Lung (tissue), 12 donors: ENCODE data around the gene FOXJ3. TPM values are rescaled to one million over a fixed set of nuclear protein-coding genes. Genes with fewer than 3 reads are reported as not detected.

Experiments used
- ATAC-seq: fragments of 200-7000 bp; cut with Tn5 transposase; one replicate; pipeline ENCODE4 v1.9.1; 2020; ENCODE audit warnings: moderate number of reproducible peaks; ENCODE audit not compliant: insufficient read depth, low FRiP score
- DNase-seq, 3 donors: peaks; one replicate each; pipeline ENCODE4 v3.0.0-alpha.2; 2013 to 2017
- H3K27ac ChIP-seq, 2 donors: one replicate each; pipeline ENCODE4 v1.5.1; 2013; ENCODE audit warnings: mild to moderate bottlenecking in 2 of 2, moderate library complexity in 2 of 2, control low read depth in 1 of 2, inconsistent platforms in 1 of 2, low read depth in 1 of 2, low read length in 1 of 2
- H3K27me3 ChIP-seq, 3 donors: one replicate each; pipeline ENCODE4 v1.5.1; 2013; ENCODE audit warnings: low read length in 2 of 3; ENCODE audit not compliant: control insufficient read depth in 3 of 3, insufficient read depth in 3 of 3
- H3K36me3 ChIP-seq, 4 donors: one replicate each; pipeline ENCODE4 v1.5.1; 2013; ENCODE audit warnings: low read length in 4 of 4, mild to moderate bottlenecking in 1 of 4, moderate library complexity in 1 of 4; ENCODE audit not compliant: control insufficient read depth in 4 of 4, insufficient read depth in 4 of 4
- H3K4me1 ChIP-seq, 5 donors: one replicate each; pipeline ENCODE4 v1.5.1; 2013; ENCODE audit warnings: low read length in 5 of 5, mild to moderate bottlenecking in 2 of 5, moderate library complexity in 1 of 5; ENCODE audit not compliant: control insufficient read depth in 5 of 5, insufficient read depth in 5 of 5
- H3K4me3 ChIP-seq: one replicate; pipeline ENCODE4 v1.5.1; 2013; ENCODE audit warnings: mild to moderate bottlenecking, control low read depth, moderate library complexity
- H3K9ac ChIP-seq, 2 donors: one replicate each; pipeline ENCODE4 v1.5.1; 2013; ENCODE audit warnings: low read length in 2 of 2, control low read depth in 1 of 2; ENCODE audit not compliant: insufficient read depth in 1 of 2
- H3K9me3 ChIP-seq, 4 donors: one replicate each; pipeline ENCODE4 v1.5.1; 2013; ENCODE audit warnings: low read length in 3 of 4, mild to moderate bottlenecking in 1 of 4, moderate library complexity in 1 of 4; ENCODE audit not compliant: control insufficient read depth in 4 of 4, insufficient read depth in 3 of 4
- CTCF ChIP-seq: IDR thresholded peaks from 2 replicates; pipeline ENCODE4 v1.5.1; 2012; ENCODE audit warnings: mild to moderate bottlenecking; ENCODE audit errors: control extremely low read depth, extremely low read depth
- WGBS, 2 donors: extraction: QIAGEN DNeasy Blood & Tissue Kit; methylation state at CpG; one replicate each; pipeline ENCODE4 v1.1.7; 2013; 5-methylcytosine and 5-hydroxymethylcytosine counted together
- polyA plus RNA-seq, 2 donors: library from polyadenylated mRNA; stranded (reverse); fragments of 200-250 nt; gene quantifications; one replicate each; pipeline ENCODE4 v1.2.1, GENCODE V29; 2013
- total RNA-seq, 2 donors: library from RNA; depleted of rRNA in 1 of 2; stranded (reverse); fragments of >200 nt in 1 of 2; gene quantifications; one replicate each; pipeline ENCODE4 v1.2.1, GENCODE V29; 2014 to 2021
- donor health status: control.
- donor health status: control.
- donor health status: Bipolar disorder and iron deficiency.
- donor health status: healthy.
- donor health status: DM: yes; HTN: yes; CAD: no.

Gene FOXJ3
- total and polyA plus RNA-seq, 4 donors, result 11.9 to 106 (median 26.6) TPM

GRCh38 chr1:42282867-42283583, 52.0 kb downstream of the FOXJ3 start:
- TF ChIP-seq CTCF, result no peak

GRCh38 chr1:42282024-42282579, 52.9 kb downstream of the FOXJ3 start:
- 81% methylated on average over 2 of the region's 2 CpGs for WGBS, 2 donors
- Histone ChIP-seq H3K4me1 (peaks cover 0 to 31% (median 13%) of the 10 kb centered on the region in 5 donors), H3K4me3 (no peak overlapping the region), H3K27ac (peak overlapping the region in 1 of 2 donors; percentile 21), H3K9me3 (no peaks in the 10 kb centered on the region), H3K36me3 (peaks cover 0 to 3% (median 0%) of the 10 kb centered on the region in 4 donors), H3K9ac (no peak overlapping the region), H3K27me3 (no peaks in the 10 kb centered on the region)
- DNase-seq (no peak), ATAC-seq (no peak)
- no peak for TF ChIP-seq CTCF

More at GRCh38 chr1:42282867-42283583, 52.0 kb downstream of the FOXJ3 start:
- no peak overlapping the region for H3K4me3 ChIP-seq
- H3K27ac ChIP-seq, result no peak overlapping the region
- DNase-seq (no peak), ATAC-seq (peak; percentile 34)
- H3K4me1 ChIP-seq, result peaks cover 0 to 33% (median 18%) of the 10 kb centered on the region in 5 donors
- H3K9ac ChIP-seq, result no peak overlapping the region
- H3K36me3 ChIP-seq, result peaks cover 0 to 3% (median 0%) of the 10 kb centered on the region in 4 donors
- no peaks in the 10 kb centered on the region for H3K27me3 ChIP-seq
- 77% methylated on average over 5 of the region's 5 CpGs for WGBS, 2 donors
- H3K9me3 ChIP-seq, result no peaks in the 10 kb centered on the region

- TF ChIP-seq CTCF, result no peak
- ATAC-seq (no peak), DNase-seq (no peak)
- Histone ChIP-seq H3K36me3 (peaks cover 0 to 8% (median under 1%) of the 10 kb centered on the region in 4 donors), H3K4me3 (no peak overlapping the region), H3K4me1 (peaks cover 0 to 31% (median 13%) of the 10 kb centered on the region in 5 donors), H3K27me3 (no peaks in the 10 kb centered on the region), H3K27ac (no peak overlapping the region), H3K9ac (no peak overlapping the region), H3K9me3 (no peaks in the 10 kb centered on the region)
- 89 to 98% methylated on average over 1 of the region's 1 CpG for WGBS, 2 donors
These were observed 54.2 kb downstream of the FOXJ3 start for GRCh38 chr1:42280821-42281220.
